HG02852 (cell line): ENCODE measurements around the gene BMPER.

Source experiments
- ATAC-seq: cut with Tn5 transposase; IDR thresholded peaks from one replicate; pipeline ENCODE4 v1.9.1; 2021; ENCODE audit warnings: mild to moderate bottlenecking, moderate library complexity; ENCODE audit not compliant: unreplicated experiment

Gene BMPER

GRCh38 chr7:34131371-34131770 is 226.0 kb downstream of the BMPER start:
- ATAC-seq: no peak

DNA sequence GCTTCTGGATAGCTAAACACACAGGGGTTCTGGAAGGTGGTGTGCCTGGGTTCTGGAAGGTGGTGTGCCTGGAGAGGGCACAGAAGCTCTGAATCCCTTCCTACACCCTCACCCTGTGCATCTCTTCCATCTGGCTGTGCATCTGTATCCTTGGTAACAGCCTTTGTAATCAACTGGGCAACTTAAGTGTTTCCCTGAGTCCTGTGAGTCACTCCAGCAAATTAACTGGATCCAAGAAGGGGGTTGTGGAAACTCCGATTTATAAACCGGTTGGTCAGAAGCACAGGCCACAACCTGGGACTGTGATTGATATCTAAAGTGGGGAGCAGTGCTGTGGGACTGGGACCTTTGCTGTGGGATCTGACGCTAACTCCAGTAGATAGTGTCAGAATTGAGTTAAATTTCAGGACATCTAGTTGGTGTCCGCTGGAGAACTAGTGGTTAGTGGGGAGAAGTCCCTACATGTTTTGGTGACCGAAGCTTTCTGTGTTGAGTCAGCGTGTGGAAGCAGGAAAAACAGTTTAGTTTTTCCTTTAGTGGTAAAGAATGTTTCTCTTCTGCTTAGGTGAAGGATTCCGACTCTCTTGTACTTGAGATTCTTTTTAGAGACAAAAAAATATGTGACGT is 228.1 kb downstream of the BMPER start:
- ATAC-seq: no peak

- ATAC-seq: no peak
These were observed 228.8 kb downstream of the BMPER start for GRCh38 chr7:34133983-34134782.

DNA sequence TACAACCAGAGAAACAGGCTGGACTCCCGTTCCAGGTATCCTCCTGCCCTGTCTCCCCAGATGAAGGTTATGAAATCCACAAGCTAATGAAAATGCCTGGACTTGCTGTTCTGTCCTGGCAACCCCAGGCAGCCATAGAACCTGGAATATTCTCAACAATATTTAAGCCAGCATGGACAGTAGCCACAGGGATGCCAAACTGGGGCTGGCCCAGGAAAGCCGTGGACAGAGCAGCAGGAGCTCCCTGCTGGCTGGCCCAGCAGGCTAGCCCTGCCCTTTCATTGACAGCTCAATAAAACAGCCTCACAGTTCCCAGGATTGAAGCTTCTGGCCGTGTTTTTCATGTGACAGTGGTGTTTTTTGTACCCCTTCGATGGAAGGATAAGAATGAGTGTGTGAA is 230.6 kb downstream of the BMPER start:
- no peak for ATAC-seq

DNA sequence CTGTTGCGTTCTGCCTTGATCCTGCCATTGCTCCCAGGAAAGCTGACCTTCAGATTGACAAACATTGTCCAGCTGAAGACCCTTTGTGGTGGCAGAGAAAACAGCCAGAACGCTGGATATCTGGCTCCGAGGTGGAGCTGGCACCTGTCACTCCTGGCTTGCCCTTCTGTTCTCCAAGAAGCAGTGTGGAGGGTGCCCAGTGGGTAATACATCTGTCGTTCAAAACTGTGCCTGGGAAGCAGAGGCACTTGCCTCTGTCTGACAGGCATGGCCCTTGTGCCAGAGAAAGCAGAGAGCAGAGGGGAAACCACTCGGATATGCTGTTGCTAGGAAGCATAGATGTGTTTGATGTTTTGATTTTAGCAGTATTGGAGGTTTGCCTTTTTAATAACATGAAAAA is 231.4 kb downstream of the BMPER start:
- no peak for ATAC-seq

DNA sequence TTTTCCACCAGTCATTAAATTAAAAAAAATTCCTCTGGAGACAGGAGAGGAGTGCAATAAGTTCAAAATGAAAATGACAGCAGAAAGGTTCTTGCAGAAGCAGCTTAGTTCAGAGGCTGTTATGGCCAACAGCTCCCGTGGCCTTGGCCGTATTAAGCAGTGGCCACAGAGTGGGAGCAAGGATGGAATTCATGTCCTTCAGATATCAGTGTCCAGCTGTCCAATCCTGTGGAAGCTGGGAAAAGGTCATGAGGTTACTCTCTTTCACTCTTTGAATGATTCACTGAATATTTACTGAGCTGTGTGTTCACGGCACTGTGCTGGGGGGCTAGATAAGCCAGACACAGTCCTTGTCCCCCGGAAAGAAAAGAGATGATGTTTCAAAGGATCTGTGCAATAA is 231.8 kb downstream of the BMPER start:
- ATAC-seq: no peak

DNA sequence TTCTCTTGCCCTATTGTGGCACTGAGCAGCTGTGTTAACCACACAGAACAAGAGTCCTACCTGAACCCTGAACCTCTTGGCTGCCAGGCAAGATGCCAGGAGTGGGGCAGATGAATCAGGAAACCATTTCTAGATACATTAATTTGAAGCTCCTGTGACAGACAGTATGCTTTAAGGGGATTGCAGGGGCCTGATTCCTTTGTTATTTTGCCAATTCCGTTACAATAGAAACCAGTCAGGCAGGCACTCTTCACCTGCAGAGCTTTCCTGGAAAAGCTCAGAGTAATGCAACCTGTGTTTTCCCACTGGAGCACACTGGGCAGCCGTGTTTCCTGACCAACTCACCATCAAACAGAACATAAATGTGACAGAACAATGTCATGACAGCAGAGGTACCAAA is 233.1 kb downstream of the BMPER start:
- ATAC-seq: no peak

DNA sequence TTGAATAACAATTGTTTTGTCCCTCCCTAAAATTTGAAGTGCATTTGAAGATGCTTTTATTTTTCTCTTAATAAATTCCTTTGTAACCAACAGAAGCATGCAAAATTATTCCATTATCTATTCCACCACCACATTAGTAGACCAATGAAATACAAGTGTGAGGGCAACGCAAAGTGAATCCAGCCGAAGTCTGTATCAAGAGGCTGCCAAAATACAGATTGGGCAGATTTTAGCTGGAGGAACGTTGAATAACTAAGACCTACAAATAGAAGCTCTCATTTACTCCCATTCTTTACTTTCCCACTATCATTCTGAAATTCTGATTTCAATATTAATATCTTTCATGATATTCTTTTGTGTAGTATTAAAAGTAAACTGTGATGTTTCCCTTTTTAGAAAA is 233.7 kb downstream of the BMPER start:
- ATAC-seq: no peak

- ATAC-seq: no peak
These were observed 234.7 kb downstream of the BMPER start for GRCh38 chr7:34140066-34140465.

DNA sequence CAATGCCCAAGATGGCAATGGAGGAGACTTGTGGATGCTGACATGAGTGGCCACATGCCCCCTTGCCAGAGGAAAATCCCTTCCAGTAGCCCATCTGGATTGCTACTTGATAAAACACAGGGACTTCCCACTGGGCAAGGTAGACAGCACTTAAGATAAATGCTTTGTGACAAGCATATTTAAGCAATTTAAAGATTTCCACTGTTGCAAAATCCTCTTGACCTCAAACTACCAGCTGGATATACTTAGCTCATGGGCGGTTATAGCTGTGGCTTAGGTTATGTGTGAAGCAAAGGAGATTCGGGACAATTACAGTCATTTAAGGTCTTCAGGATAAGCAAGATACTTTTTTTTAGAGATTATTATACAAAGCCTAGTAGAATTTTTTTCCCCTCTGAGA is 238.1 kb downstream of the BMPER start:
- ATAC-seq: no peak

DNA sequence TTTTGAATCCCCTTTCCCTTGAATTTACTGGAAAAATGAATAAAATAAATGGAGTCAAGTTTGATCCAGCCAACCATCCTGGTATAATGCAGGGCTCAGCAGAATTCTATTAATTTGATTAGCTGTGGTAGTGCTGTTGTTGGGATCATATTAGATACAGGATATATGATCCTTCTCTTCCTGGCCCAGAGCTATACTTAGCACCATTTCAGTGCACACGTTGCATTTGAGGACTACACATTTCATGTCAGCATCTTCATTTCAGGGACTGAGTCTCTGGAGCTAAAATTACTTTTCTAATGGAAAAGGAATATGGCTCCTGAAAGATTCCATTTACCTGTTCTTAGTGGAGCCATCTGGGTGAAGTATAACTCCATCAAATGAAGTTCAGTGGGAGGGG is 240.3 kb downstream of the BMPER start:
- no peak for ATAC-seq

DNA sequence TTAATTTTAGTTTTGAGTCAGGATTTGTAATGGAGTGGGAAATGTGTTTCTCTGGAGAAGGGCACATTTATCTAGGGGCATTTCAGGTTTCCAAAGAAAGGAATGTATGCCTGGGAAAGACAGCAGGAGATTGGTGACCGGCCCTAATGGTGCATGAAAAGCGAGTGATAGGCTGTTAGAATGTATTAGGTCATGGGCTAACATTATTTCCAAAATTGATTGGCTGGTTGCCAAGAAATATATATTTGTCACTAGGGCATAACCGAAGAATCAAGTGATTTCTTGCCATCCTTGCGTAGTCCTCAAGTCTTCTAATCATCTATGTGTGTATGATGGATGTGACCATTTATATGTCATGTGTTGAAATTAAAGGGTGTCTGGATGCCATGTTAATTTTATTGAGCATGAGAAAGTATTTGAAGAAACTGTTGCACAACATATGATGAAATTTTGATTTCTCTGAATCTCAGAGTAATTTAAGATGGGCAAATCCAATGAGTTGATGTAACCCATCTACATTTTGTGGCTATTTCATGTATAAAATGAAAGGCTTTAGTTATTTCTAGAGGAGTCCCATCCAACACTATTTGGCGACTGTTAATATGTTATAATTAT is 248.4 kb downstream of the BMPER start:
- no peak for ATAC-seq

DNA sequence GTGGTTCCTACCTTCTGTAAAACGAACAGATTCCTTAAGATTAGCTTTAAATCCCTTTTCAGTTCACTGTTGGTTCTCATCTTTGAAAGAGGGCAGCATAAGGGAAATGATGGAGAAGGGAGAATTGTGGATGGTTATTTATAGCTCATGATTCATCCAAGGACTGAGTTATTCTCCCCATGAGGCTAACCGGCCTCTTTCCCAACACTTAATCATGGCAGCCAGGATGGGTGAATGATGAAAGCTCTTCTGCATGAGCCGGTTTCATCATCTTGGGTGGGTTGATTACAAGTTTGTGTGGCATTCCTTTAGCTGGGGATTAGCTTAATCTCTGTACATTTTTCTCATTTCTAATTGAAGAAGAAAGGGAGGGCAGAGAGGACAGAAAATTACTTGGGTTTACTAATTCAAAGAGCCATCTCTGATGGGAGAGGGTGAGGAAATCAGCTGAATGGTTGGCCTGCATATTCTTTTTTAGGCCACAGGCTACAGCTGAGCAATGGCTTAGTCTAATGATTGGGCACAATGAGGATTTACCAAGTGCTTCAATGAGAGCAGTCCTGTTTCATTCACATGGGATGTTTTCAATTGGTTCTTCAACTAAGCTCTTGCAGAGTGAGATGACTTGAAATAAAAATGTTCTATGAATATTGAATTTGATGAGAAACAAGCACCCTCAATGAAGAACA is 250.0 kb downstream of the BMPER start:
- no peak for ATAC-seq

DNA sequence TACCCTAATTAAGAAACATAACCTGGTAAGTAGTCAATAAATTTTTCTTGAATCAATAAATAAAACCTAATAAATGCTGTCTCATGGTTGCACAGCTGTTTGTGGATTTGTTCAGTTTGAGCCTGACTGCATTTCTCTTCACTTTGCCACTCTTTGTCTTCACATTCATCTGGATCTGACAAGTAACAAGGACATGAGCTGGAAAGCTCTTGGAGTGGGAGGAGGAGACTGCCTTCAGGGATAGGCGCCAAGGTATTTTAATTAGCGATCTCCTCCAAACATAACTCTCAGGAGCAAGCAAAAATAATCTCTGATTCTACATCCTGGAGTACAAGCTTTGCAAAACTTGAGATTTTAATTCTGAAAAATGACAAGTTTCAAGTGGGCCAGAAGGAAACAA is 251.0 kb downstream of the BMPER start:
- no peak for ATAC-seq

DNA sequence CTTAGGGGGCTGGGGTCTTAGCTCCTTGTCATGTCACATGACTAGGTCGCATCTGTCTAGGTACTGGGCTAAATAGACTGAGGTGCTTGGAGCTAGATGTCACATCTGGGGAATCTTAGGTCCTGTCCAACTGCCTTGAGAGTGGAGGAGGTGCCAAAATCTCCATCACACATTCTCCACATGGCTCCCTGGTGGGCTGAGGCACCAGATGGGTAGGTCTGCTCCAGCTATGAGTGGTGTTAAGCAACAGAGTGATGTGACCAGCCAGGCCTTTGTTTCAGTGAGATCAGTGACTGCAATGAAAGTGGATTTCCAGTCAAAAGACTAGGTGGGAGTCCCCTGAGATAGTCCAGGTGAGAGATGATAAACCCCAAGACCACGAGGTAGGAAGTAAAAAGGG is 251.8 kb downstream of the BMPER start:
- no peak for ATAC-seq

- ATAC-seq: no peak
These were observed 253.2 kb downstream of the BMPER start for GRCh38 chr7:34158368-34159153.

DNA sequence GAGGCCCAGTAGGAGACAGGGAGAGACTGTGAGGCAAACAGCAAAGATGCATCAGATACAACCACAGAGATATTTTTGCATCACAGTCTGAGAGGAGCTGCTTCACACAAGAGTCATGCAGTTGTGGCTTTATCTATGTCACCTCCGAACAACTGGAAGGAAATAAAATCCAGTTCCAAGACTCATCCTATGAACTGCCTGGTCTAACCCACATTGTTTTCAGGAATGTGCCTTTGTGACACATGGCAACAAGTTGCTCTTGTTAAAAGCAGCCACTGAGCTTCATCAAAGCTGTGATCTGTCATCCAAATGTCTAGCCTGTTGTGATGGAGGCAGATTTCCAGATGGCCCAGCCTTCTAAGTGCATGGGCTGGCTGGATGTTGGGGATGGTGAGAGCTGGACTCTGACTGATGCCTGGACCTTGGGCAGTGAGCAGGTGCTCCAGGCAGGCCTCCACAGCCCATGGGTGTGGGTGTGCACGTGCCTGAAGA is 255.0 kb downstream of the BMPER start:
- no peak for ATAC-seq

DNA sequence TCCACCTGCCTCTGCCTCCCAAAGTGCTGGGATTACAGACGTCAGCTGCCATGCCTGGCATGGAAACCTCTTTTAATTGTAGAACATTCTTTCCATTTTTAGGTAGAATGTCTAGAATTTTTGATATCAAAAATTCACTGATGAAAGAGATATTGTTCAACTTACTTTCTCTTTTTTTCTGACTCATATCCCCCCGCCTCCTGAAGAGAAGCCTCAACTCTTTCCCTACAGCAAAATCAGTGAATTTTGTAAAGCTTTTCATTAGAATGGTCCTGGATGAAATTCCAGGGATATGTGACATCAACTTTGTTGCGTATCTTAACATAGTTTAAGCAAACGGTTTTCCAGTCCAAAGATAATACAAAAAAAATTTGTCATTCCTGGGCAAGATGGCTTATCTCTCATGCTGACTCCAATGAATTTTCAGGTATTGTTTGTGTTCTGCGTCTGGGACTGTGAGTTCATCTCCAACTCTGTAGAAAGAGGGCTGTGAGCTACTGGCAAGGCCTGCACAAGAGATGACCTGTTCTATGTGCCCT is 256.8 kb downstream of the BMPER start:
- ATAC-seq: no peak

DNA sequence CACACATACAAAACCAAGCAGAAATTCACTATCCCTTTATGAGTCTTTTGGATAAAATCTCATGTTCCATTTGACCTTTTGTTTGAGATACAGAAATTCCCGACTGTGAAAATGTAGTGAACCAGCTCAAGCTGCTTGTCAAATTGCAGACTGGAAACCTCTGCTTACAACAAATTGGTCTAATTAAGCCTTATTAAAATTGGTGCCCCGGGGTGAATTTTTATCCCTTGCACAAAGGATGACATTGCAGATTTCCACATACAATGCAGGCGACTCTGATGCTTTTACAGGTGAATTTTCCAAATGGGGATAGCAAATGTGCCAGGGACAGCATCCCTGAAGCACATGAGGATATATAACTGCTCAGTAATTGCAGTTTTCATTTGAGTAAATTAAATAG is 257.3 kb downstream of the BMPER start:
- no peak for ATAC-seq

DNA sequence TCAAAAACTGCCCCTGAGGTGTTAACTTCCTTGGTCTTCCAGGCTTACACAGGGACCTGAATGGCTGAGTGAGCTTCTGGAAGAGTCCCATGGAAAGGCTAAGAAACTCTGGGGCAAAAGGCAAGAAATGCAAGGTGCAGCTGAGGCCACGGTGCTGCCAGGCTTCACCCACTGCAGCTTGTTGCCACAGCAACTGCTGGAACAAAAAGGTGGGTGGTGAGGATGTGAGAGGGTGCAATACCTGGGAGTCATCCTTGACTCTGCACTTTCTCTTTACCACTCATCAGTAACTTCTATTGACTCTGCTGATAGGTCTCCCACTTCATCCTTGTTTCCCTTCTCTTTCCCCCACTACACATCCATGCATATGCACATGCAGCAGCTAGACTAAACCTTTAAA is 258.6 kb downstream of the BMPER start:
- ATAC-seq: no peak
